Measurements from ENCODE around the gene SHISAL1. TPM values are rescaled to one million over a fixed set of nuclear protein-coding genes. Genes with fewer than 3 reads are reported as not detected.

SHISAL1 gene
- total RNA-seq, 1 experiment from 2014 or later, result 1.1 TPM

- Histone ChIP-seq H3K4me2 (ENCODE audit: low read length) (no peak overlapping the region), H3K4me1 (ENCODE audit: insufficient read depth, low read length) (no peaks in the 10 kb centered on the region), H3K9ac (ENCODE audit: low read length) (no peak overlapping the region), H3K4me3 (ENCODE audit: low read length) (no peak overlapping the region), H3K27me3 (ENCODE audit: low read length) (no peaks in the 10 kb centered on the region), H3K27ac (ENCODE audit: low read length) (no peak overlapping the region), H3K9me3 (ENCODE audit: low read length) (no peaks in the 10 kb centered on the region), H2AFZ (ENCODE audit: low read length) (no peak overlapping the region), H3F3A (ENCODE audit: low read length, unreplicated experiment) (no peaks in the 10 kb centered on the region), H3K79me2 (ENCODE audit: low read length) (no peaks in the 10 kb centered on the region), H3K36me3 (ENCODE audit: low read depth, low read length) (no peaks in the 10 kb centered on the region), H4K20me1 (ENCODE audit: low read length) (no peaks in the 10 kb centered on the region), H3K9me2 (replicated peaks; ENCODE audit: low read length) (no peaks in the 10 kb centered on the region)
- CTCF ChIA-PET, result no interaction called here
- TF ChIP-seq, protein P1, sequence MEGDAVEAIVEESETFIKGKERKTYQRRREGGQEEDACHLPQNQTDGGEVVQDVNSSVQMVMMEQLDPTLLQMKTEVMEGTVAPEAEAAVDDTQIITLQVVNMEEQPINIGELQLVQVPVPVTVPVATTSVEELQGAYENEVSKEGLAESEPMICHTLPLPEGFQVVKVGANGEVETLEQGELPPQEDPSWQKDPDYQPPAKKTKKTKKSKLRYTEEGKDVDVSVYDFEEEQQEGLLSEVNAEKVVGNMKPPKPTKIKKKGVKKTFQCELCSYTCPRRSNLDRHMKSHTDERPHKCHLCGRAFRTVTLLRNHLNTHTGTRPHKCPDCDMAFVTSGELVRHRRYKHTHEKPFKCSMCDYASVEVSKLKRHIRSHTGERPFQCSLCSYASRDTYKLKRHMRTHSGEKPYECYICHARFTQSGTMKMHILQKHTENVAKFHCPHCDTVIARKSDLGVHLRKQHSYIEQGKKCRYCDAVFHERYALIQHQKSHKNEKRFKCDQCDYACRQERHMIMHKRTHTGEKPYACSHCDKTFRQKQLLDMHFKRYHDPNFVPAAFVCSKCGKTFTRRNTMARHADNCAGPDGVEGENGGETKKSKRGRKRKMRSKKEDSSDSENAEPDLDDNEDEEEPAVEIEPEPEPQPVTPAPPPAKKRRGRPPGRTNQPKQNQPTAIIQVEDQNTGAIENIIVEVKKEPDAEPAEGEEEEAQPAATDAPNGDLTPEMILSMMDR (conservative IDR thresholded peaks at IDR 0.05; ENCODE audit: low read depth, low read length), result no peak
- TF ChIP-seq EZH2phosphoT487 (IDR thresholded peaks at IDR 0.05; ENCODE audit: borderline replicate concordance, low read length), result no peak
- TF ChIP-seq EZH2 (IDR thresholded peaks at IDR 0.05; ENCODE audit: low read length, unreplicated experiment), result no peak
- ATAC-seq (no peak), DNase-seq (no peak)
- no TSS peak for BruUV-seq (replicated peaks)
- POLR2A ChIA-PET (ENCODE audit: unreplicated experiment), result no interaction called here
- intact Hi-C loops (cut with micrococcal nuclease), result no loop called here
These were observed 37.7 kb downstream of the SHISAL1 start for GRCh38 chr22:44274918-44275630.

- intact Hi-C loops (cut with micrococcal nuclease), result no loop called here
- no peaks in the 10 kb centered on the region for H4K20me1 ChIP-seq (ENCODE audit: low read length)
- no peaks in the 10 kb centered on the region for H3K27me3 ChIP-seq (ENCODE audit: low read length)
- no peak for DNase-seq
- CTCF ChIA-PET, result no interaction called here
- no peaks in the 10 kb centered on the region for H3F3A ChIP-seq (ENCODE audit: low read length, unreplicated experiment)
- no peak overlapping the region for H3K9ac ChIP-seq (ENCODE audit: low read length)
- no peak overlapping the region for H3K27ac ChIP-seq (ENCODE audit: low read length)
- no TSS peak for BruUV-seq (replicated peaks)
- POLR2A ChIA-PET (ENCODE audit: unreplicated experiment), result no interaction called here
- no peaks in the 10 kb centered on the region for H3K79me2 ChIP-seq (ENCODE audit: low read length)
- H3K4me2 ChIP-seq (ENCODE audit: low read length), result no peak overlapping the region
- H2AFZ ChIP-seq (ENCODE audit: low read length), result no peak overlapping the region
- H3K9me2 ChIP-seq (replicated peaks; ENCODE audit: low read length), result no peaks in the 10 kb centered on the region
- H3K4me1 ChIP-seq (ENCODE audit: insufficient read depth, low read length), result no peaks in the 10 kb centered on the region
- no peak overlapping the region for H3K4me3 ChIP-seq (ENCODE audit: low read length)
- ATAC-seq, result no peak
- no peaks in the 10 kb centered on the region for H3K9me3 ChIP-seq (ENCODE audit: low read length)
- TF ChIP-seq EZH2 (IDR thresholded peaks at IDR 0.05; ENCODE audit: low read length, unreplicated experiment), result no peak
- TF ChIP-seq EZH2phosphoT487 (IDR thresholded peaks at IDR 0.05; ENCODE audit: borderline replicate concordance, low read length), result no peak
- TF ChIP-seq, protein P1 (conservative IDR thresholded peaks at IDR 0.05; ENCODE audit: low read depth, low read length), result no peak
- H3K36me3 ChIP-seq (ENCODE audit: low read depth, low read length), result no peaks in the 10 kb centered on the region
These were observed 39.6 kb downstream of the SHISAL1 start for GRCh38 chr22:44273175-44273574.

DNA sequence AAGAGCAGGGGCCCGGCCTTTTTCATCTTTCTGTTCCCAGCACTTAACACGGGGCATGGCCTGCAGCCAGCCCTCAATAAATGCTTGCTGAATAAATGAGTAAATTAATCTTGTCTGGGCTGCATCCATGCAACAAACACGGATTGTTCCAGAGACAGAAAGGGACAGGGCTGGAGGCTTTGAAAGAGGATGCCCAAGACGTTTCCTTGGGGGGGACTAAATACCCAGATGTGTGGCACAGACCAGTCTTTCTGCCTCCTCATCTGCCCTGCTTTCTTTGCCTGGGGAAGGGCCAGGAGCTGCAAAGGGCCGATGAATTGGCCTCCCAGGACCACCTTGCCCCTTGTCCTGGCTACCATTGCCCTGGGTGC, 40.4 kb downstream of the SHISAL1 start:
- no peak for ATAC-seq
- CTCF ChIA-PET, result no interaction called here

More for the DNA sequence above, 40.4 kb downstream of the SHISAL1 start:
- Histone ChIP-seq H3K9ac (ENCODE audit: low read length) (no peak overlapping the region), H3K4me2 (ENCODE audit: low read length) (no peak overlapping the region), H3K36me3 (ENCODE audit: low read depth, low read length) (no peaks in the 10 kb centered on the region), H3K27me3 (ENCODE audit: low read length) (no peaks in the 10 kb centered on the region), H3K9me3 (ENCODE audit: low read length) (no peaks in the 10 kb centered on the region), H3K9me2 (replicated peaks; ENCODE audit: low read length) (no peaks in the 10 kb centered on the region), H2AFZ (ENCODE audit: low read length) (no peak overlapping the region), H4K20me1 (ENCODE audit: low read length) (no peaks in the 10 kb centered on the region), H3K4me3 (ENCODE audit: low read length) (no peak overlapping the region), H3K27ac (ENCODE audit: low read length) (no peak overlapping the region), H3F3A (ENCODE audit: low read length, unreplicated experiment) (no peaks in the 10 kb centered on the region), H3K4me1 (ENCODE audit: insufficient read depth, low read length) (no peaks in the 10 kb centered on the region), H3K79me2 (ENCODE audit: low read length) (no peaks in the 10 kb centered on the region)
- POLR2A ChIA-PET (ENCODE audit: unreplicated experiment), result no interaction called here
- BruUV-seq (replicated peaks), result no TSS peak
- TF ChIP-seq EZH2phosphoT487 (IDR thresholded peaks at IDR 0.05; ENCODE audit: borderline replicate concordance, low read length) (no peak), EZH2 (IDR thresholded peaks at IDR 0.05; ENCODE audit: low read length, unreplicated experiment) (no peak)
- TF ChIP-seq, protein P1 (conservative IDR thresholded peaks at IDR 0.05; ENCODE audit: low read depth, low read length), result no peak
- no peak for DNase-seq
- intact Hi-C loops (cut with micrococcal nuclease), result no loop called here

Measured in PC-3 (cell line).